ENCODE data around the gene CDKL4. TPM values are rescaled to one million over a fixed set of nuclear protein-coding genes. Genes with fewer than 3 reads are reported as not detected.
"Not testable (repeated sequence)": the region's sequence is repeated elsewhere in the genome, so short reads cannot be mapped to it uniquely, and the experiment has no call there.

The CDKL4 gene
- polyA plus RNA-seq, 1 donor from 2014 or later: not detected

GRCh38 chr2:39246382-39246980, 2.7 kb upstream of the CDKL4 start:
- peaks cover 2 to 4% (median 4%) of the 10 kb centered on the region in 3 donors for H3K9me3 Mint-ChIP-seq
- H3K4me1 Mint-ChIP-seq: peaks cover 10 to 15% (median 14%) of the 10 kb centered on the region in 3 donors
- H3K4me3 Mint-ChIP-seq: peak overlapping the region in 2 of 4 donors; percentile 35 to 72
- peaks cover 1% of the 10 kb centered on the region for H3K36me3 Mint-ChIP-seq
- H3K27ac Mint-ChIP-seq: peak overlapping the region in 1 of 3 donors; percentile 0
- H3K27me3 Mint-ChIP-seq: no peaks in the 10 kb centered on the region

- peak overlapping the region; percentile 72 to 97 (median 88) for H3K4me3 Mint-ChIP-seq
- peak overlapping the region in 1 of 3 donors; percentile 5 for H3K27ac Mint-ChIP-seq
- H3K36me3 Mint-ChIP-seq, H3K9me3 Mint-ChIP-seq, H3K27me3 Mint-ChIP-seq: not testable (repeated sequence)
- H3K4me1 Mint-ChIP-seq: peaks cover 10 to 15% (median 14%) of the 10 kb centered on the region in 3 donors
Measured at GRCh38 chr2:39244963-39245625, 1.3 kb upstream of the CDKL4 start.

- H3K27me3 Mint-ChIP-seq, H3K27ac Mint-ChIP-seq: not testable (repeated sequence)
- H3K4me1 Mint-ChIP-seq: peaks cover 10 to 15% (median 14%) of the 10 kb centered on the region in 3 donors
Measured at GRCh38 chr2:39244241-39244862, 582 bp upstream of the CDKL4 start.

GRCh38 chr2:39241588-39241987, 2.2 kb downstream of the CDKL4 start:
- no peak overlapping the region for H3K4me3 Mint-ChIP-seq
- H3K4me1 Mint-ChIP-seq: peaks cover 10 to 15% (median 14%) of the 10 kb centered on the region in 3 donors
- H3K36me3 Mint-ChIP-seq: no peaks in the 10 kb centered on the region
- H3K27me3 Mint-ChIP-seq: no peaks in the 10 kb centered on the region
- peaks cover 0 to 3% (median 0%) of the 10 kb centered on the region in 3 donors for H3K9me3 Mint-ChIP-seq
- no peak overlapping the region for H3K27ac Mint-ChIP-seq

More at GRCh38 chr2:39244241-39244862, 582 bp upstream of the CDKL4 start:
- H3K9me3 Mint-ChIP-seq, H3K36me3 Mint-ChIP-seq: not testable (repeated sequence)
- H3K4me3 Mint-ChIP-seq: peak overlapping the region in 3 of 4 donors; percentile 72 to 97 (median 82)

GRCh38 chr2:39240758-39241157, 3.0 kb downstream of the CDKL4 start:
- H3K36me3 Mint-ChIP-seq: no peaks in the 10 kb centered on the region
- no peaks in the 10 kb centered on the region for H3K27me3 Mint-ChIP-seq
- H3K27ac Mint-ChIP-seq: no peak overlapping the region
- peaks cover 3 to 10% (median 7%) of the 10 kb centered on the region in 3 donors for H3K4me1 Mint-ChIP-seq
- peaks cover 0 to 4% (median 3%) of the 10 kb centered on the region in 3 donors for H3K9me3 Mint-ChIP-seq
- no peak overlapping the region for H3K4me3 Mint-ChIP-seq

GRCh38 chr2:39234754-39235153, 9.0 kb downstream of the CDKL4 start:
- Mint-ChIP-seq H3K4me3 (no peak overlapping the region), H3K27me3 (no peaks in the 10 kb centered on the region), H3K4me1 (peaks cover 0 to 2% (median 1%) of the 10 kb centered on the region in 3 donors), H3K36me3 (peaks cover 2% of the 10 kb centered on the region), H3K9me3 (peaks cover 4 to 11% (median 7%) of the 10 kb centered on the region in 3 donors), H3K27ac (no peak overlapping the region)

GRCh38 chr2:39232141-39232540, 11.6 kb downstream of the CDKL4 start:
- Mint-ChIP-seq H3K4me1 (peaks cover 12% of the 10 kb centered on the region in 3 donors), H3K27ac (no peak overlapping the region), H3K9me3 (peaks cover 4 to 11% (median 7%) of the 10 kb centered on the region in 3 donors), H3K36me3 (peaks cover 2% of the 10 kb centered on the region), H3K27me3 (no peaks in the 10 kb centered on the region), H3K4me3 (no peak overlapping the region)

GRCh38 chr2:39228413-39229209, 15.2 kb downstream of the CDKL4 start:
- no peaks in the 10 kb centered on the region for H3K27me3 Mint-ChIP-seq
- peak overlapping the region; percentile 50 to 91 (median 75) for H3K4me3 Mint-ChIP-seq
- H3K36me3 Mint-ChIP-seq: no peaks in the 10 kb centered on the region
- no peaks in the 10 kb centered on the region for H3K9me3 Mint-ChIP-seq
- H3K27ac Mint-ChIP-seq: no peak overlapping the region
- H3K4me1 Mint-ChIP-seq: peaks cover 12% of the 10 kb centered on the region in 3 donors

- Mint-ChIP-seq H3K27me3 (no peaks in the 10 kb centered on the region), H3K36me3 (no peaks in the 10 kb centered on the region), H3K4me3 (peak overlapping the region; percentile 50 to 91 (median 75)), H3K4me1 (peaks cover 11 to 12% (median 12%) of the 10 kb centered on the region in 3 donors), H3K9me3 (no peaks in the 10 kb centered on the region), H3K27ac (no peak overlapping the region)
Measured at GRCh38 chr2:39227628-39228412, 15.9 kb downstream of the CDKL4 start.

GRCh38 chr2:39225567-39225966, 18.2 kb downstream of the CDKL4 start:
- no peaks in the 10 kb centered on the region for H3K36me3 Mint-ChIP-seq
- no peak overlapping the region for H3K4me3 Mint-ChIP-seq
- no peaks in the 10 kb centered on the region for H3K9me3 Mint-ChIP-seq
- H3K27me3 Mint-ChIP-seq: no peaks in the 10 kb centered on the region
- no peak overlapping the region for H3K27ac Mint-ChIP-seq
- peaks cover 11 to 12% (median 12%) of the 10 kb centered on the region in 3 donors for H3K4me1 Mint-ChIP-seq

- Mint-ChIP-seq H3K4me1 (peaks cover 8 to 11% (median 11%) of the 10 kb centered on the region in 3 donors), H3K36me3 (no peaks in the 10 kb centered on the region), H3K4me3 (no peak overlapping the region), H3K27ac (no peak overlapping the region), H3K9me3 (no peaks in the 10 kb centered on the region), H3K27me3 (no peaks in the 10 kb centered on the region)
Measured at GRCh38 chr2:39223909-39224308, 19.9 kb downstream of the CDKL4 start.

- Mint-ChIP-seq H3K4me1 (peaks cover 0 to 5% (median 0%) of the 10 kb centered on the region in 3 donors), H3K4me3 (no peak overlapping the region), H3K27ac (no peak overlapping the region), H3K27me3 (no peaks in the 10 kb centered on the region), H3K36me3 (no peaks in the 10 kb centered on the region), H3K9me3 (no peaks in the 10 kb centered on the region)
Measured at GRCh38 chr2:39221459-39221858, 22.3 kb downstream of the CDKL4 start.

- no peaks in the 10 kb centered on the region for H3K36me3 Mint-ChIP-seq
- no peaks in the 10 kb centered on the region for H3K9me3 Mint-ChIP-seq
- H3K4me1 Mint-ChIP-seq: peaks cover 0 to 5% (median 0%) of the 10 kb centered on the region in 3 donors
- no peak overlapping the region for H3K27ac Mint-ChIP-seq
- no peak overlapping the region for H3K4me3 Mint-ChIP-seq
- no peaks in the 10 kb centered on the region for H3K27me3 Mint-ChIP-seq
Measured at GRCh38 chr2:39220136-39220535, 23.6 kb downstream of the CDKL4 start.

GRCh38 chr2:39218391-39218790, 25.4 kb downstream of the CDKL4 start:
- peaks cover 0 to 5% (median 0%) of the 10 kb centered on the region in 3 donors for H3K4me1 Mint-ChIP-seq
- no peaks in the 10 kb centered on the region for H3K9me3 Mint-ChIP-seq
- no peaks in the 10 kb centered on the region for H3K27me3 Mint-ChIP-seq
- no peak overlapping the region for H3K27ac Mint-ChIP-seq
- no peaks in the 10 kb centered on the region for H3K36me3 Mint-ChIP-seq
- H3K4me3 Mint-ChIP-seq: no peak overlapping the region
